K562 (cell line): Measurements from ENCODE around the gene CD79A. TPM values are rescaled to one million over a fixed set of nuclear protein-coding genes. Genes with fewer than 3 reads are reported as not detected.

Experiments
- ARID3A ChIP-seq: IDR thresholded peaks from 2 replicates; pipeline ENCODE4 v1.6.1; 2012; ENCODE audit warnings: low read depth, low read length, improper control_type of control experiment, borderline replicate concordance
- CSDE1 ChIP-seq, 2 experiments: fragments of 450-650 bp; IDR thresholded peaks; 2 replicates each; pipeline ENCODE4 v1.6.1; 2016; ENCODE audit warnings: mild to moderate bottlenecking in 1 of 2
- CXXC5 ChIP-seq: fragments of 250-450 bp; sonication (Bioruptor Pico); IDR thresholded peaks from 2 replicates; pipeline ENCODE4 v1.8.0; 2022; ENCODE audit warnings: inconsistent platforms, mild to moderate bottlenecking, moderate library complexity
- HINFP ChIP-seq: fragments of 450-650 bp; conservative IDR thresholded peaks from 2 replicates; pipeline ENCODE4 v1.6.1; 2016; ENCODE audit warnings: missing genetic modification characterization, low read depth, mild to moderate bottlenecking, control low read depth, missing compliant biosample characterization
- PHF8 ChIP-seq: fragments of 200-600 bp; sonication (generic); IDR thresholded peaks from 2 replicates; pipeline ENCODE4 v1.6.1; 2012; ENCODE audit warnings: mixed run types, mild to moderate bottlenecking, inconsistent platforms, low read length, moderate library complexity, borderline replicate concordance
- PKNOX1 ChIP-seq: fragments of 450-650 bp; IDR thresholded peaks from 2 replicates; pipeline ENCODE4 v1.6.1; 2016
- RBBP5 ChIP-seq: fragments of 200-600 bp; sonication (generic); IDR thresholded peaks from 2 replicates; pipeline ENCODE4 v1.6.1; 2012; ENCODE audit warnings: borderline replicate concordance, mild to moderate bottlenecking, low read length, control low read depth, inconsistent platforms; ENCODE audit not compliant: insufficient read depth, poor library complexity, severe bottlenecking
- SIX5 ChIP-seq, 2 experiments: IDR thresholded peaks; 2 replicates each; pipeline ENCODE4 v1.6.1; 2011; ENCODE audit warnings: low read length in 2 of 2, borderline replicate concordance in 1 of 2, low read depth in 1 of 2, mild to moderate bottlenecking in 1 of 2, moderate library complexity in 1 of 2; ENCODE audit not compliant: insufficient read depth in 1 of 2
- TBL1XR1 ChIP-seq, 2 experiments: IDR thresholded peaks; 2 replicates each; pipeline ENCODE4 v1.6.1; 2012; ENCODE audit warnings: improper control_type of control experiment in 2 of 2, low read length in 2 of 2, mild to moderate bottlenecking in 1 of 2
- ZNF124 ChIP-seq: sonication (generic); formaldehyde crosslinking; IDR thresholded peaks from 2 replicates; pipeline ENCODE4 v1.8.1; 2022; ENCODE audit warnings: missing genetic modification reagents
- ZNF609 ChIP-seq: sonication (generic); formaldehyde crosslinking; IDR thresholded peaks from 2 replicates; pipeline ENCODE4 v1.8.1; 2023; ENCODE audit warnings: missing genetic modification reagents, mild to moderate bottlenecking, borderline replicate concordance
- polyA plus RNA-seq, 8 experiments: library from polyadenylated mRNA; depleted of rRNA in 4 of 8; stranded (reverse) in 5 of 8; unstranded in 3 of 8; fragments of >200 nt; fragmentation: Nextera tagmentation in 2 of 8; fragmentation: Illumina TruSeq in 1 of 8; extraction: Ambion mirVana in 2 of 8; extraction: Trizol in 1 of 8; gene quantifications; 2 replicates each; pipeline versions ENCODE4 v1.2.1 to v1.2.3, GENCODE V29; 2011 to 2014; ENCODE audit warnings: inconsistent platforms in 1 of 8, missing spikeins in 1 of 8
- total RNA-seq, 7 experiments: library from RNA; depleted of rRNA in 6 of 7; stranded (reverse); fragments of >200 nt in 6 of 7; fragmentation: Illumina TruSeq in 2 of 7; extraction: Trizol in 2 of 7; gene quantifications; 2 replicates each; pipeline versions ENCODE4 v1.2.1 to v1.2.3, GENCODE V29; 2011 to 2021; ENCODE audit warnings: low replicate concordance in 1 of 7
- TF ChIP-seq, protein P1 (sequence below), 2 experiments: fragments of 450-650 bp in 1 of 2; sonication (generic) in 1 of 2; formaldehyde crosslinking; conservative IDR thresholded peaks; 2 replicates each; pipeline versions ENCODE4 v1.4.0 to v1.8.1; 2020 to 2022; ENCODE audit warnings: mild to moderate bottlenecking in 1 of 2, missing genetic modification reagents in 1 of 2
- TF ChIP-seq, protein P2 (sequence below): fragments of 450-650 bp; formaldehyde crosslinking; IDR thresholded peaks from 2 replicates; pipeline ENCODE4 v1.4.0; 2020; ENCODE audit warnings: mild to moderate bottlenecking, mixed read lengths

CD79A gene
- total and polyA plus RNA-seq, 9 of the 15 experiments (the other 6 are each of a cell fraction or from before 2014, with no cell fraction given), result 0.04 to 0.72 (median 0.17) TPM; not detected in 3

DNA sequence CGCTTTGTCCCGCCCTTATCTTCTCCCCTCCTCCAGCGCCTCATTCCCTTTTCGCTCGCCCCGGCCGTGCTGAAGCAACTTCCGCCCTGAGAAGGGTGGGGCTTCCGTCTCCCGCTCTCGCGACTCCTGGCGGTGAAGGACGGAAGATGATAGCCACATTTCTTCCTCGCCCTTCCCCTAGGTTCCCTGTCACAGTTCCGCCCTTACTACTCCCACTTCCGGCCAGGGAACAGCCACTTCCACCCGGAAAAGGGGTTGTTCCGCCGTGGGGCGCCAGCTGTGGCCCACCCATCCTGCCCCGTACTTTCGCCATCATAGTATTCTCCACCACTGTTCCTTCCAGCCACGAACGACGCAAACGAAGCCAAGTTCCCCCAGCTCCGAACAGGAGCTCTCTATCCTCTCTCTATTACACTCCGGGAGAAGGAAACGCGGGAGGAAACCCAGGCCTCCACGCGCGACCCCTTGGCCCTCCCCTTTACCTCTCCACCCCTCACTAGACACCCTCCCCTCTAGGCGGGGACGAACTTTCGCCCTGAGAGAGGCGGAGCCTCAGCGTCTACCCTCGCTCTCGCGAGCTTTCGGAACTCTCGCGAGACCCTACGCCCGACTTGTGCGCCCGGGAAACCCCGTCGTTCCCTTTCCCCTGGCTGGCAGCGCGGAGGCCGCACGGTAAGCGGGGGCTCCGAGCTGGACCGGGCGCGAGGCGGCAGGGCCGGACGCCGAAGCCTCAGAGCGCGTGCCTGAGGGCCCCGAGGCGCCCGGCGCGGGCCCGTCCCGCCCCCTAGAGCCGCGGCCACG, 17.3 kb upstream of the CD79A start, which contains the start of gene RPS19 (continued):
- TF ChIP-seq ZNF124 (CRISPR knock-in tag) (no peak), PHF8 (peak; percentile 94), SIX5 (IDR thresholded peaks at IDR 0.05; ENCODE audit: borderline replicate concordance in 1 of 2, insufficient read depth in 1 of 2, low read depth in 1 of 2, low read length in 2 of 2) (peak; percentile 69 to 79), PKNOX1 (peak; percentile 89), ZNF609 (no peak), HINFP (no peak), TBL1XR1 (IDR thresholded peaks at IDR 0.05; ENCODE audit: low read length in 2 of 2) (peak in 1 of 2 experiments; percentile 56; a peak in 1 of 4 replicates), ARID3A (no peak), RBBP5 (peak; percentile 89), CXXC5 (CRISPR knock-in tag) (peak; percentile 98), CSDE1 (IDR thresholded peaks at IDR 0.05) (no peak)
- TF ChIP-seq, protein P1, sequence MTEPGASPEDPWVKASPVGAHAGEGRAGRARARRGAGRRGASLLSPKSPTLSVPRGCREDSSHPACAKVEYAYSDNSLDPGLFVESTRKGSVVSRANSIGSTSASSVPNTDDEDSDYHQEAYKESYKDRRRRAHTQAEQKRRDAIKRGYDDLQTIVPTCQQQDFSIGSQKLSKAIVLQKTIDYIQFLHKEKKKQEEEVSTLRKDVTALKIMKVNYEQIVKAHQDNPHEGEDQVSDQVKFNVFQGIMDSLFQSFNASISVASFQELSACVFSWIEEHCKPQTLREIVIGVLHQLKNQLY (CRISPR knock-in tag; conservative IDR thresholded peaks at IDR 0.05), result no peak
- TF ChIP-seq, protein P2, sequence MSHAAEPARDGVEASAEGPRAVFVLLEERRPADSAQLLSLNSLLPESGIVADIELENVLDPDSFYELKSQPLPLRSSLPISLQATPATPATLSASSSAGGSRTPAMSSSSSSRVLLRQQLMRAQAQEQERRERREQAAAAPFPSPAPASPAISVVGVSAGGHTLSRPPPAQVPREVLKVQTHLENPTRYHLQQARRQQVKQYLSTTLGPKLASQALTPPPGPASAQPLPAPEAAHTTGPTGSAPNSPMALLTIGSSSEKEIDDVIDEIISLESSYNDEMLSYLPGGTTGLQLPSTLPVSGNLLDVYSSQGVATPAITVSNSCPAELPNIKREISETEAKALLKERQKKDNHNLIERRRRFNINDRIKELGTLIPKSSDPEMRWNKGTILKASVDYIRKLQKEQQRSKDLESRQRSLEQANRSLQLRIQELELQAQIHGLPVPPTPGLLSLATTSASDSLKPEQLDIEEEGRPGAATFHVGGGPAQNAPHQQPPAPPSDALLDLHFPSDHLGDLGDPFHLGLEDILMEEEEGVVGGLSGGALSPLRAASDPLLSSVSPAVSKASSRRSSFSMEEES (CRISPR knock-in tag), result peak; percentile 5; the same call in 1 of the 2 replicates
